Tibial nerve (tissue), 4 donors: ENCODE measurements around the gene C2orf92. TPM values are rescaled to one million over a fixed set of nuclear protein-coding genes. Genes with fewer than 3 reads are reported as not detected.
A peak's percentile ranks its signal among the peaks of the same experiment; 100 is the strongest.

ENCODE experiments used
- DNase-seq, 2 donors: peaks; one replicate each; pipeline ENCODE4 v3.0.0-alpha.2; 2019; ENCODE audit warnings: low spot score in 2 of 2
- H3K27ac ChIP-seq, 4 donors: fragments of 200-600 bp; sonication (generic) in 3 of 4; one replicate each; pipeline ENCODE4 v1.5.1; 2017 to 2019; ENCODE audit warnings: mild to moderate bottlenecking in 1 of 4
- H3K27me3 ChIP-seq, 2 donors: fragments of 200-600 bp; sonication (generic) in 1 of 2; one replicate each; pipeline versions ENCODE4 v1.5.1 to v1.6.0; 2017 to 2019
- H3K36me3 ChIP-seq, 3 donors: fragments of 200-600 bp; sonication (generic); one replicate each; pipeline ENCODE4 v1.5.1; 2018 to 2019
- H3K4me1 ChIP-seq, 4 donors: fragments of 200-600 bp; sonication (generic) in 3 of 4; one replicate each; pipeline ENCODE4 v1.5.1; 2017 to 2019
- H3K4me3 ChIP-seq, 4 donors: fragments of 200-600 bp; sonication (generic) in 3 of 4; one replicate each; pipeline ENCODE4 v1.5.1; 2017 to 2019; ENCODE audit warnings: mild to moderate bottlenecking in 1 of 4, moderate library complexity in 1 of 4
- H3K9me3 ChIP-seq, 4 donors: fragments of 200-600 bp; sonication (generic) in 3 of 4; one replicate each; pipeline ENCODE4 v1.5.1; 2017 to 2019
- CTCF ChIP-seq, 5 experiments: fragments of 200-600 bp in 3 of 5; fragments of 450-650 bp in 2 of 5; sonication (generic) in 3 of 5; IDR thresholded peaks; one replicate each; pipeline ENCODE4 v1.5.1; 2016 to 2019; ENCODE audit warnings: antibody characterized with exemption in 5 of 5, mild to moderate bottlenecking in 3 of 5, moderate library complexity in 2 of 5
- EP300 ChIP-seq, 2 donors: sonication (generic); formaldehyde crosslinking; IDR thresholded peaks; one replicate each; pipeline ENCODE4 v1.6.1; 2017; ENCODE audit warnings: antibody characterized with exemption in 2 of 2, mild to moderate bottlenecking in 1 of 2
- POLR2A ChIP-seq, 2 donors: fragments of 450-650 bp; IDR thresholded peaks; one replicate each; pipeline ENCODE4 v1.6.1; 2017; ENCODE audit warnings: antibody characterized with exemption in 2 of 2, mild to moderate bottlenecking in 2 of 2, moderate library complexity in 2 of 2
- WGBS, 2 donors: methylation state at CpG; one replicate each; pipeline ENCODE4 v1.1.5; 2018; 5-methylcytosine and 5-hydroxymethylcytosine counted together
- total RNA-seq, 4 donors: library from RNA; depleted of rRNA; stranded (reverse); fragments of >200 nt; gene quantifications; one replicate each; pipeline ENCODE4 v1.1.0, GENCODE V29; 2016

Gene C2orf92
- total RNA-seq, 4 donors from 2014 or later, result 4.5 to 65.1 (median 11.6) TPM

GRCh38 chr2:97715951-97716694 lies 46.6 kb downstream of the C2orf92 start:
- Histone ChIP-seq H3K27ac (no peak overlapping the region), H3K27me3 (no peaks in the 10 kb centered on the region), H3K36me3 (no peaks in the 10 kb centered on the region), H3K9me3 (no peaks in the 10 kb centered on the region), H3K4me3 (no peak overlapping the region), H3K4me1 (no peaks in the 10 kb centered on the region)
- 82 to 84% methylated on average over 9 of the region's 9 CpGs for WGBS, 2 donors
- TF ChIP-seq EP300 (IDR thresholded peaks at IDR 0.05), result no peak
- DNase-seq, result no peak

- no peak for DNase-seq
- Histone ChIP-seq H3K4me1 (no peaks in the 10 kb centered on the region), H3K27me3 (no peaks in the 10 kb centered on the region), H3K36me3 (no peaks in the 10 kb centered on the region), H3K4me3 (no peak overlapping the region), H3K27ac (peak overlapping the region in 1 of 4 donors; percentile 40), H3K9me3 (no peaks in the 10 kb centered on the region)
- 85 to 88% methylated on average over 17 to 19 of the region's 21 CpGs for WGBS, 2 donors
- TF ChIP-seq CTCF (IDR thresholded peaks at IDR 0.05) (no peak), POLR2A (IDR thresholded peaks at IDR 0.05) (no peak), EP300 (IDR thresholded peaks at IDR 0.05) (no peak)
These were observed 47.4 kb downstream of the C2orf92 start for GRCh38 chr2:97716695-97717612.

GRCh38 chr2:97717613-97717995 lies 48.1 kb downstream of the C2orf92 start:
- Histone ChIP-seq H3K9me3 (no peaks in the 10 kb centered on the region), H3K27ac (peak overlapping the region in 1 of 4 donors; percentile 40), H3K4me3 (no peak overlapping the region), H3K27me3 (no peaks in the 10 kb centered on the region), H3K4me1 (no peaks in the 10 kb centered on the region), H3K36me3 (no peaks in the 10 kb centered on the region)
- no peak for DNase-seq
- 36 to 72% methylated on average over 3 of the region's 3 CpGs for WGBS, 2 donors
- TF ChIP-seq POLR2A (IDR thresholded peaks at IDR 0.05) (no peak), EP300 (IDR thresholded peaks at IDR 0.05) (no peak), CTCF (IDR thresholded peaks at IDR 0.05) (no peak)

GRCh38 chr2:97718051-97718882 lies 48.8 kb downstream of the C2orf92 start:
- no peak for DNase-seq
- Histone ChIP-seq H3K9me3 (no peaks in the 10 kb centered on the region), H3K4me1 (no peaks in the 10 kb centered on the region), H3K27ac (peak overlapping the region in 1 of 4 donors; percentile 40), H3K27me3 (no peaks in the 10 kb centered on the region), H3K4me3 (no peak overlapping the region), H3K36me3 (no peaks in the 10 kb centered on the region)
- TF ChIP-seq POLR2A (IDR thresholded peaks at IDR 0.05), result no peak
- TF ChIP-seq CTCF (IDR thresholded peaks at IDR 0.05), result no peak
- no peak for TF ChIP-seq EP300 (IDR thresholded peaks at IDR 0.05)
- 74 to 78% methylated on average over 16 to 21 of the region's 21 CpGs for WGBS, 2 donors

GRCh38 chr2:97718942-97719341 lies 49.4 kb downstream of the C2orf92 start:
- 79 to 81% methylated on average over 3 of the region's 3 CpGs for WGBS, 2 donors
- Histone ChIP-seq H3K36me3 (no peaks in the 10 kb centered on the region), H3K4me3 (no peak overlapping the region), H3K4me1 (no peaks in the 10 kb centered on the region), H3K27ac (no peak overlapping the region), H3K27me3 (no peaks in the 10 kb centered on the region), H3K9me3 (peaks cover 0 to 4% (median 0%) of the 10 kb centered on the region in 4 donors)
- TF ChIP-seq CTCF (IDR thresholded peaks at IDR 0.05) (no peak), EP300 (IDR thresholded peaks at IDR 0.05) (no peak), POLR2A (IDR thresholded peaks at IDR 0.05) (no peak)
- DNase-seq, result no peak
